ENCODE data around the gene SERPINA10.

DNA sequence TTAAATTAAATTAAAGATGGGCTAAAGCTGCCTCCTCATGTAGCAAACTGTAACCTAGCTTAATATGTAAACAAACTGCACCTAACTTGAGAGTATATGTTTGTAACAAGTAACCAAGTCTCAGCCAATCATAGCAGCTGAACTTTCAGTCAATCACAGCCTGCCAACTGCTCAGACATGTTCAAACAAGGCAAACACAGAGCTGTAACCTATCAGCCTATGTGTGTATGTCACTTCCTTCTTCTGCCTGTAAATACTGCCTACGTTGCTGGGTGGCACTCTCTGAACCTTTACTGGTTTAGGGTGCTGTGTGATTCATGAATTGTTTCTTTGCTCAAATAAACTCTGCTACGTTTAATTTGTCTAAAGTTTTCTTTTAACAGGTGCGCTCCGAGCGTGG lies 27.2 kb upstream of the SERPINA10 start:
- TF ChIP-seq POLR2A (IDR thresholded peaks at IDR 0.05; ENCODE audit: low read length) (no peak), GATA1 (IDR thresholded peaks at IDR 0.05; ENCODE audit: low read depth, low read length) (no peak)

Data from erythroblast (primary cell).